GM23248 (cell line): ENCODE data around the gene TMEM163.

Source experiments
- EZH2 ChIP-seq: fragments of 200-600 bp; sonication (generic); IDR thresholded peaks from 2 replicates; pipeline ENCODE4 v1.6.1; 2018; ENCODE audit warnings: antibody characterized with exemption, mild to moderate bottlenecking; ENCODE audit not compliant: insufficient read depth, poor library complexity, severe bottlenecking
- EZH2phosphoT487 ChIP-seq: fragments of 200-600 bp; sonication (generic); IDR thresholded peaks from 2 replicates; pipeline ENCODE4 v1.6.1; 2018; ENCODE audit warnings: antibody characterized with exemption, moderate library complexity, mild to moderate bottlenecking, low read depth; ENCODE audit not compliant: insufficient read depth

DNA sequence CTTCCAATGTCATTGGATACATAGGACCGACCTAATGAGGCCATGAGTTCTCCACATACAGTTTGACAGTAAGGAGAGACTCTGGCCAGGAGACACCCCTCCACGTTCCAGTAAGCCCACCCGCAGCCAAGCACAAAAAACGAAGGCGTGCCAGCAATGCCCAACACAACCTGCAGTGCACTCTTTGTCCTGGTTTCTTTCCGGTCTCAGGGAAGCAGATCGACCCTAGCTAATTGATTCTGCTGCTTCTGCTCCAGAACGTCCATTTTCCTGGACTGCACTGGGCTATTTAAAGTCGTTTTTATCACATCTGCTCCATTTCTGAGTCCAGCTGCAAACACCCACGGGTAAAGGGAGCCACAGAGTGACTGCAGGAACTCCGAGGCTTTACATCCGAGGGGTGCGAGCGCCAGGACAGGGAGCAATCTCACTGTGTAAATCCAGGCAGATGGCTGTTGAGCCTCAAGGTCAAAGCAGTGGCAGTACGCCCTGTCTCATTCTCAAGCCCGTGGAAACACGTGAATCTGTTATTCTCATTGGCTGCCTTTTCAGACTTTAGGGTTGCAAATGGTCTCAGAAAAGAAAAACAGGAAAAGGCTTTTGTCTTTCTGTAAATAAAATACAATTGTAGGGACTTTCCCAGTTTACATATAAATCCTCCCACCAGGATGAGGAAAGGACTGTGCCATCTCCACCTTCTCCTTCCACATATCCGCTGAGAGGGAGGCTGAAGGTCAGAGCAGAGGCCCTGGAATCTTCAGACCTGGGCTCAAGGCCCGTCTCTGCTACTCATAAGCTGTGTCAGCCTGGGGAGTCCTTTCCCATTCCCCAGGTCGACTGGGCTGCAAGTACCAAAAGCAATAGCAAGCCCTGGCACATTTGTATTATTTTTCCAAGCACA is 40.7 kb downstream of the TMEM163 start:
- TF ChIP-seq EZH2 (no peak), EZH2phosphoT487 (no peak)
